Measurements from ENCODE around the gene GFOD1.

The GFOD1 gene

GRCh38 chr6:13372076-13372475 lies 115.3 kb downstream of the GFOD1 start:
- no peak for DNase-seq

DNA sequence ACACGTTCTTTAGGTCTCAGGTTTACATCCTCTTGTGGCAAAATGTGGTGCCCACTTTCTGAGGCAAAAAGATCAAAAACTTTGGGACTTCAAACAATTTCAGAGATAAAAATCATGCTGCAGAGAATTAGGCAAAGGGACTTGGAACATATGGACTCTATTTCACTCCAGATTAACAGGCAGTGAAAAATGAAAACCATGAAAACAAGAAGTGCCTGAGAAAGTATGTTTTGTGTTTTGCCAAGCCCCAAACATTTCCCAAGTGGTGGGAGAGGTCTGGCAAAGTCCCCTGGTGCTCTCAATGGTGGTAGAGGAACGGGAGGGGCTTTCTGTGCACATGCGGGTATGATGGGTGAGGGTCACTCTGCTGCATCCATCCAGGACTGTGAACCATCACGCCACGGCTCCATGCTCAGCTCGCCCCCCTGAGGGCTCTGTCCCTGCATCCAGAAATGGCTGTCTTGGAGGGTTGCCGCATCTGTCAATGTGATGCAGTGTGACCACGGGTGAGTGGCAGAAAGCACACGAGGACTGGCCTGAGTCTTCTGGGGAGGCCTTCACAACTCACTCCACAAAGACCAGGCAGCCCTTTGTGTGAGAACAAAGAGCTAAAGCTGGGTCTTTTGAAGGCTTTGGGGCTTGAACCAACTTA lies 115.9 kb downstream of the GFOD1 start:
- no peak for DNase-seq

GRCh38 chr6:13370623-13371022 lies 116.8 kb downstream of the GFOD1 start:
- DNase-seq, result no peak

DNA sequence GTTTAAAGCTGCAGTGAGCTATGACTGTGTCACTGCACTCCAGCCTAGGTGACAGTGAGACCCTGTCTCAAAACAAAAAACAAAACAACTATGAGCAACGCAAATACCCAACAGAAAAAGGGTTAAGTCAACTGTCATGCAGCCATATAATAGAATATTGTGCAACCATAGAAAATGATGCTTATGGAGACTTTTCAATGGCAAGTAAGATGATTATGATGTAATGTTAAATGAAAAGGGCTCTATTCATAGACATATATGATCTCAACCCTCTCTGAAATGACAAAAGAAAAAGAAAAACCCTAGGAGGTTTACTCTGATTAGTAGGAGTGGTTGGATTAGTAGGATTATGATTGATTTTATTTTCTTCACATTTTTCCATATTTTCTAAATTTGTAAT lies 117.8 kb downstream of the GFOD1 start:
- no peak for DNase-seq

DNA sequence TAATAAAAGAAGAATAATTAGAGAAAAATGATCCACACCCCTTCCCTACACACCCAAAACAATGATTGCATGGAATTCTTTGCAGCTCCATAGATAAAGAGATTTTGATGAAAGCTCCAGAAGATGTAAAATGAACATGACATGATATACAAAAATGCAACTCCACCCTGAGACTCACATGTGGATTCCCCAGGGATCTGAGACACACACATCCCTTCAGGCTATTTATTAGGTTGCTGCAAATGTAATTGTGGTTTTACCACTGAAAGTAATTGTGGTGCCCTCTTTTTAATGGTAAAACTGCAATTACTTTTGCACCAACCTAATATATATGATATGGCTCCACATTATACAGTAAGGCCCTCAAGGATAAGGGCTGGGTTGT lies 118.7 kb downstream of the GFOD1 start:
- DNase-seq, result no peak

DNA sequence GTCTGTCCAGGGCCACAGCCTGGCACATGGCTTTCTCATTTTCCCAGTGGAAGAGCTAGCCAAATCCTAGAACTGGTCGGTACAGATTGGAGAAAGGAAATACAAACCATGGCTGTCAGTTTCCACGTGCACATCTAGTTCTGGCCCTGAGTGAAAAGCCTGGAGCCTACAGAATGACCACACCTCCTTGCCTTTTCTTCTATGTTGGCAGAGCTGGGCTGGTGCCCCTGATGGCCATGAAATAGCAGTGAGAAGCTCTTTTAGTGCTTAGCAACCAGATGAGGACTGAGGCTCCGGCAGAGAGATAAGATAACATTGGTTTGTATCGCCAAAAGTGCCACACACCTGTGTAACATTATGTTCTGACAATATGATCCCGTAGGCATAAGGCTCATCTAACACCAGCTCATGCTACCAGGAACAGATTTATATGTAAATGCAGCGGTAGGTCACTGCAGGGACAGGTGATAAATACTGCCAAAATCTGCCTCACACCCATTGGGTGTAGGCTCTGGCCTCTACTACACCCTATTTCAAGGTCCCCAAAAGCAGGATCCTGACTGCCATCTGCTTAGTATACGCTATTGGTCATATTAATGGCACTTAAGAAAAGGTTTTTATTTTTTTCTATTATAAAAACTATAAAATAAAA lies 119.2 kb downstream of the GFOD1 start:
- no peak for DNase-seq

DNA sequence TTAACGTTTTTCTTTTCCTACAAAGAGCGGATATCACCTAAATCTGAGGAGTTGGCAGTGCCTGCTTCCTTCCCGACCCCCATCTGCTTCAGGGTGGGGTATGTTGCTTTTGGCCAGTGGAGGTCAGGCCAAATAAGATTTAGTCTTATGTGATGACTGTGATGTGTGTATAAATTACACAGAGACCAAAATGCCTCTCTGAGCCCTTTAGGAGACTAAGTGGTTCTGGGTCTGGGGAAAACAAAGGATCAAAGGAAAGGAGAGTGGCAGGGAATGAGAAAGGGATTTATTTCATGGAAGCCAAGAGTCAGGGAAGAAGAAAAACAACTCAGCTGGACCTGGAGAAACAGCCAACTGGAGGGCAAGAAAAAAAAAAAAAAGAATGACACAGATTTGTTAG lies 120.0 kb downstream of the GFOD1 start:
- no peak for DNase-seq

- no peak for DNase-seq
Observed at GRCh38 chr6:13365320-13365719, 122.1 kb downstream of the GFOD1 start.

GRCh38 chr6:13364842-13365241 lies 122.6 kb downstream of the GFOD1 start:
- no peak for DNase-seq

DNA sequence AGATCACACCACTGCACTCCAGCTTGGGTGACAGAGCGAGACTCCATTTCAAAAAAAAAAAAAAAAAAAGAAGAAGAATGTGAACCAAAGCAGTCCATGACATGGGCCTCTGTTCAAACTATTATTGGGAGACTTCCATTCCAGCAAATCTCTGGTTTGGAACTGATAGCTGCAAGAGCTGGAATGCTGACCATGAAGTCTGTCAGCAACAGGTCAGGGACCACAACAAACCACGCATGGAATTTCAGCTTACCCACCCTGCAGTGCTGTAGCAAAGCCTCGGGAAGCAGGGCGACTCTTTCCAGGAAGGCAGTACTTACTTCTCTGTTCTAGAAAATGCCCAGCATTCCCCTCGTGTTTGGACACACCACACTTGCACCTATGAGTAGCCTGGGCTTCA lies 125.0 kb downstream of the GFOD1 start:
- DNase-seq, result no peak

DNA sequence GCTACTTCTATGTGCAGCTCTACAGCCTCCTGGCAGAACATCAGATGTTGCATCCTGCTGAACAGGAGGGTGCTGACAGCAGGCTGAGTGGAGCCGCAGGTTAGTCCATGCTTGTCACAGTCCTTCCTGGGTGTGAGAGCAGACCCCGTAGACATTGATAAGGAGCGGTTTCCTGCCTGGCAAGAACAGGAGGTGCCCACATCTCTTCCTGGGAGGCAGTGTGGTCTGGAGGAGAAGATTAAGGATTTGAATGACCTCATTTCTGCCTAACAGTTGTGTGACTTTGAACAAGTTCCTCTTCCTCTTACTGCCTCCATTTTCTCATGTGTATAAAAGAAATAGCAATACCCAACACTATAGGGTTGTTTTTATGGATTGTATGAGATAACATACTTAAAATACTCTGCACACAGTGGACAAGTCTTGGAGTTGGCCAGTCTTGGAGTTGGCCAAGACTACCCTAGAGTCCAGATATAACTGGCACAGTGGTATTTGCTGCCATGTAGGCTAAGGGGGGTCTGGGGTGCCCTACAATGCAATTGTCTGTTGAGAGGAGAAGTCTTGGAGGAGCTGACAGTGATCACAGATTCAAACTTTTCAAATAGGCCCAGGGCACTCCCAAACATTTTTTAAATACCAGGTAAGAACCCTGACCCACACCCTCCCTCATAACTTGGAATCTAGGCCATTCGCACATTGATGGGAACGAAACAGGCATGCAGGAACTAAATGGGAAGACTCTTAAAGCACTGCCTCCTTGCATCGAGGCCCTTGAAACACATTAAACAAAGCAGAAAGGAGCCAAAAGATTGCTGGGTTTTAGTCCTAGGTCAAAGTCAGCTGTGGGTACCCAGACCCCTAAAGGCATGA lies 126.5 kb downstream of the GFOD1 start:
- no peak for DNase-seq

GRCh38 chr6:13359287-13359686 lies 128.1 kb downstream of the GFOD1 start:
- no peak for DNase-seq

- DNase-seq, result no peak
Observed at GRCh38 chr6:13358511-13358910, 128.9 kb downstream of the GFOD1 start.

DNA sequence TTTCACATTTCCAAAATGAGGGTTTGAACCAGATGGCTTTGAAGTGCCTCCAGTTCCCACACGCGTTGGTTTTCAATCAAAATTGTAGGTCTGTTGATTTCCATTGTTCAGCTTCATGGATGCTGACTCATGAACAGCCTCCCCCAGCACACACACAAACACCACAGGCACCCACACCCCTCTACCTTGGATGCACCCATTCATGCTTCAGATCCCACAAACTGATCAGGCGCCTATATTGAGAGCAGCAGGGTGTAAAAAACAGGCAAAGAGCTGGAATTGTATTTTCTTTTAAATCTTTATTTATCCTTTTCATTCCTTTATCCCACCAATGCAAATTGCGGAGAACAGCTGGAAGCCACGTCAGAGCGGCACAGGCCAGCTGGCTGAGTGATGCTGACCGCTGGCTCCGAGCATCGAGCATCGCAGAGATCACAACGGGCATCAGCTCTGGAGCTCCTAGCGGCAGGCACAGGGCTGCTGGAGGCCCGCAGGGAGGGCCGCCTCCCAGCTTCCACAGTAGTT lies 129.8 kb downstream of the GFOD1 start:
- no peak for DNase-seq

- no peak for DNase-seq
Observed at GRCh38 chr6:13355999-13356785, 131.2 kb downstream of the GFOD1 start.

DNA sequence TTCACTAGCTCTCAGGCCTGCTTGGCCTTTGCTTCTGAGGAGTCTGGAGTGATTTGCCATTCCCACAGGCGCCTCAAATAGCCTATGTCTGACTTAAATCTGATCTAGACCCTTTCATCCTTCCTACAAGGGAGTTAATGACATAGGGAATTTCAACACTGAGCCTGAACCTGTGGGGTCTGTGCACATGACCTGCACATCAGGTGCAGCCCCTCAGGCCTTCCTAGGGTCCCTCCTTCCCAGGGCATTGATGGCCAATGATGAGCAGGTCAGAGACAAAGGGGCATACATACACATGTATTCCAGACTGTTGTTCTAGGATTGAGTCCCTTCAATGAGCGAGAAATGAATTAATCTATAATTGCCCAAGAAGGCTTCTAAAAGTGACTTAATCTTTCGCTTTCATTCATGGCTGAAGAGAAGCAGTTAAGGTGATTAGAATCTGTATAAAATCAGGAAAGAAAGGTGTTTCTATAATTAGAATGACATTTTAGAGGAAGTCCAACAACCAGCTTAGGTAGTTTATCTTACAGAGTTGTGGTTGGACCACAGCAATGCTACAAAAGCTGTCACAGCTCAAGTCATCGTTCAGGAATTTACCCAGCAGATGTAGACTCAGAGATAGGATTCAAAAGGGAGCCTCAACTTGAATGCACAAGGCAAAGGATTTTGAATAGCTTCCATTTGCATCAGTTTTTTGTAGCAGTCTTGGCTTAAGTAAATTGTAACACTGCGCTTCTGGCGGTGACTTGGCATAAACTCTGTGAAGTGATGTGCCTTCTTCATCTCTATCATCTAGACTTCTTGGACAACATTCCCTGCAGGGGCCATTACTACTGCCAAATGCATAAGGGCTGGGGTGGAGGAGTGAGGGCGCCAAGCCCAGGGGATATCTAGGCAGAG lies 132.1 kb downstream of the GFOD1 start:
- no peak for DNase-seq

DNA sequence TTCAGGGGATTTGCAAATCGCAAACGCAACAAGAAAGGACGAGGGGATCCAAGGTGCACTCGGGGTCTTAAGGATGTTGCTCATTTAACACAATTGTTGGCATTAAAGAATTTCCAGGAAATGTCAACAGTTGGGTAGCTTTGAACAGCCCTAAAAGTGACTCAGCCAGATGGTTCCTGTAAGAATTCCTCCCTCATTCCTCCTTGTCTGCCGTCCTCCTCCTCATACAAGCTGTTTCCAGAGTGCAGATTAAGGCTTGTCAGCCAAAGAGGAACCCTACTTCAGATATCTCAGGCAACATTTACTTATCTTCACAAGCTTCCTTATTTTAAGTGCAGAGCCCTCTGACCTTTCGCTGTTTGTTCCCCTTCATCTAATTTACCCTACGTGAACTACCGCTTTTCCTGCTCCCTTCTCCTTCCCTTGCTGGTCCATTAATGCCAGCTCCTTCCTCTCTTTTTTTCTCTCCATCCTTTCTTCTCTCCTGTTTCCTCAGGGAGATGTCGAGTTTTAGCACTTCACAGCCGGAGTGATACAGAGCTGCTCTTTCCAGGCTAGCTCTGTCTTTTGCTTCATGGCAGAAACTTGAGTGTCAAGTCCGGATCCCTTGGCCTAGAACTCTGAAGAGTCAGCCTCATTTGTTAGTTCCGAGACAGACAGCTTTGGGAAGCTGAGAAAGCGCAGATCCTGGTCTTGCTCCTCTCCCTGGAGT lies 132.9 kb downstream of the GFOD1 start:
- no peak for DNase-seq

DNA sequence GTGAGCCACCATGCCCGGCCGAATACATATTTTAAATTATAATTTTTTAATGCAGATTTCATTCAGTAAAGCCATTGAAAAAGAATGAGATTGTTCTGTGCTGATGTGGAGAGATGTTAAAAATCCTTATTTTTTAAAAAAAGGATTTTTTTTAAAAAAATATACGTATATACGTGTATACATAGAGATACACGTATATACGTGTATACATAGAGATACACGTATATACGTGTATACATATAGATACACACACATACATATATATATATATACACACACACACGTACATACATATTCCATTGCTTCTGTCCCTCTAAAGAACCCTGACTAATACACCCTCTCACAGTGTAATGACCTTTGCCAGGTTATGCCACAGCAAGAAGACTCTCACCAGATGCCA lies 135.2 kb downstream of the GFOD1 start:
- DNase-seq, result no peak

- no peak for DNase-seq
Observed at GRCh38 chr6:13351271-13351670, 136.1 kb downstream of the GFOD1 start.

GRCh38 chr6:13349811-13350506 lies 137.4 kb downstream of the GFOD1 start:
- no peak for DNase-seq
